GM19372 (cell line): ENCODE data around the gene UTF1.
"Not testable (repeated sequence)": the region's sequence is repeated elsewhere in the genome, so short reads cannot be mapped to it uniquely, and the experiment has no call there.

Experiments used
- ATAC-seq: cut with Tn5 transposase; IDR thresholded peaks from one replicate; pipeline ENCODE4 v1.9.1; 2021; ENCODE audit warnings: mild to moderate bottlenecking, low read depth, moderate library complexity; ENCODE audit not compliant: unreplicated experiment

Gene UTF1

DNA sequence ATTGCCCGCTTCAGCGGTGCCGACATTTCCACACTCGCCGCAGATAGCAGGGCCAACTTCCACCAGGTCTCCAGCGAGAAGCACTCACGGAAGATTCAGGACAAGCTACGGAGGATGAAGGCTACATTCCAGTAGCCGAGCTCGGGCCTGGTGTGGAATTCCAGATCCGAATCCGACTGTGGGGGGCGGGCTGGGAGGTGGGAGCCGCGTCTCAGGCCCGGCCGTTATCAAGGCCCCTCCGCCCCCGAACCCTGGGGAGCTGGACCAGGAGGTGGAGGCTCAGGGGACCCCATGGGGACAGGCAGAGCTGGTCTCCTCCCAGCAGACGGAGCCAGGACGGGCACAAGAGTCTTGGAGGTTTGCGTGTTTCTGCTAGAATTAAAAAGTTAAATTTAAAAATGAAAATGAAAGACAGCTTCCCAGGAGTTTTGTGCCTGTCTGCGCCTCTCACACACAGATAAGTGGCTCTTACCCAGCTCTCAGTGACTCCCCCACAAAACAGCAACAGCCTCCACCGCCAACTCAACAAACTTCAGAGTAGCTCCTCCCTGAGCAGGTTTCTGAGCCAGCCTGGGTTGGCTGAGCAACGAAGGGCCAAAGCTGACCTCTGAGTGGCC is 5.2 kb upstream of the UTF1 start:
- ATAC-seq: no peak

DNA sequence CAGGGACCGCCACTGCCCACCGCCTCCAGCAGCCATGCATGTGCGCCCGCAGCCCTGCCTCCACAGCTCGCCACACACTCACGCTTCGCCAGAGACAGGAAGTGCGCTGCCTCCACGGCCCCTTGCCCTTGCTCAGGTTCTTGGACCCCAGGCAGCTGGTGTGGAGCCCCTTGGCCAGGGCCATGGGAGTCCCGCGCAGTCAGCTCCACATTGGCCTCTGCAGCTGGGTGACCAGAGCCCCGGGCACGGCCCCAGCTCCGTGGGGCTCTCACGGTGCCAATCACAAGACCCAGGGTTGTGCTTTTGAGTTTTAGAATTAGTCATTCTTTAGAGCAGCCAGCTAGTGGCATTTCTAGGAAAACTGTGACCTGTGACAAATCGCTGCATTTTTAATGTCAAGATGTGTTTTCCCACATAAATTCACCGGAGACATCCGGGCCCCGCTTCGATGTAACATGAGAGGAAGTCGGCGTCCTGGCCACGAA is 4.3 kb upstream of the UTF1 start:
- no peak for ATAC-seq

DNA sequence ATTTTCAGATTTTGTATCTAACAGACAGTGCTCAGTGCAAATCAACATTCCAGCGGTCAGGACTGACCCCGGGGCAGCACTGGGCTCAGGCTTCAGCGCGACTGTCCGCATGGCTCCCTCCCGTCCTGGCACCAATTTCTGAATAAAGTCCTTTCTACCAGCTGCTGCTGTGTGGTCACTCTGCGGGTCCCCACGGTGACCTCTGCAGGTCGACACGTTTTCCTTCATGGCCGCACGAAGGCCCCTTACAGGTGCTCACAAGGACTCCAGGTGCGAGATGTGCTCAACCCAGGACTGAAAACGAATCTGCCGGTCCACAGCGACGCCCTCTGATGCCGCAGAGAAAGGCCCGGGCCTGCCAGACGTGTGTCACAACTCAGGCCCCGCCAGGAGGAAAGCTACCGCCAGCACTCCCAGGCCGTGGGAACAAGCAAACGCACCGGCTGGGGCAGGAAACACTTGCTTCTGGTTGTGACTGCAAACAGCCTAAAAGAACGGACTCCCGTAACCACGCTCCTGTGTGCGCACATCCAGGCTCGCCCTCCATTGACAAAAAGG is 3.7 kb upstream of the UTF1 start:
- no peak for ATAC-seq

DNA sequence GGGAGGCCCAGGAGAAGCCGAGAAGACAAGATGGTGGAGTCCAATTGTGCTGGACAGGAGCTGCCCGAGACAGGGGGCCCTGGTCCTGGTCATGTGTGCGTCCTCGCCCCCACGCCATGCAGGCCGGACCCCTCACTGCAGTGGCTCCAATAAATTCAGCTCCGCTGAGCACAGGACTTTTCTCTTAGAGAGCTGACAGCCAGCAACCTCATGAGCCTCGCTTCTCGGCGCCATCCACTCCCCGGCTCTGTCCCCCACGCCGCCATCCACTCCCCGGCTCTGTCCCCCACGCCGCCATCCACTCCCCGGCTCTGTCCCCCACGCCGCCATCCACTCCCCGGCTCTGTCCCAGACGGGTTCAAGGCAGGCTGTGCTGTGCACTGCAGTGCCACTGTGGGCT is 2.8 kb upstream of the UTF1 start:
- no peak for ATAC-seq

DNA sequence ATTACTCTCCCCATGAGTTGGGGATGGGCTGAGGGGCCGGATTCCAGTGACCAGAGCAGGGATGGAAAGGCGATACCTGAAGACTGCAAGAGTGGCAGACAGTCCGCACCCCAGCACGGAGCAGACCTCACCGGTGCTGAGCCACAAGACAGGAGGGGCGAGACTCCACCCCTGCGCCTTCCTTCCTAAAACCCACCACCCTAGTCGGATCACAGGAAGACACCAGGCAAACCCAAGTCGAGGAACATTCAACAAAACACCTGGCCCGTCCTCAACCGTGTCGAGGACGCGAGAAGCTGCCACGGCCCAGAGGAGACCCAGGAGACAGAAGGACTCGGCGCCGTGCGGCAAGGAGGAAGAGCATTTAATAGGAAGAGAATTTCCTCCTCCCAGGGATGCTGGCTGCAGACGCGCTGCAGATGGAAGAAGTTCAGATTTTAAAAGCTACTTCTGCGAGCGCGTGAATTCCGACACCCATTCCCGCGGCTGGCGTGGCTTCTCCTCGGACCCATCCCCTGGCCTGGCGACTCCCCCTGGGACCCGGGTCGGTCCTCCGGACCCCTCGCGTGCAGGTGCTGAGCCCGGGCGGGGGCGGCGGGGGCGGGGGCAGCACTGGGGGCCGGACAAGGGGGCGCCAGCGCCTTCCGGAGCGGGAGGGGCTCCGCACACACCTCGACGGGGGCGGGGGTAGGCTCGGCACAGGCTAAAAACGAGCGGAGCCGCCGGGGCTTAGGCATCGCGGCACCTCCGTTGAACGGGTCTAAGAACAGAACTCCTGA is 563 bp upstream of the UTF1 start:
- ATAC-seq: no peak

DNA sequence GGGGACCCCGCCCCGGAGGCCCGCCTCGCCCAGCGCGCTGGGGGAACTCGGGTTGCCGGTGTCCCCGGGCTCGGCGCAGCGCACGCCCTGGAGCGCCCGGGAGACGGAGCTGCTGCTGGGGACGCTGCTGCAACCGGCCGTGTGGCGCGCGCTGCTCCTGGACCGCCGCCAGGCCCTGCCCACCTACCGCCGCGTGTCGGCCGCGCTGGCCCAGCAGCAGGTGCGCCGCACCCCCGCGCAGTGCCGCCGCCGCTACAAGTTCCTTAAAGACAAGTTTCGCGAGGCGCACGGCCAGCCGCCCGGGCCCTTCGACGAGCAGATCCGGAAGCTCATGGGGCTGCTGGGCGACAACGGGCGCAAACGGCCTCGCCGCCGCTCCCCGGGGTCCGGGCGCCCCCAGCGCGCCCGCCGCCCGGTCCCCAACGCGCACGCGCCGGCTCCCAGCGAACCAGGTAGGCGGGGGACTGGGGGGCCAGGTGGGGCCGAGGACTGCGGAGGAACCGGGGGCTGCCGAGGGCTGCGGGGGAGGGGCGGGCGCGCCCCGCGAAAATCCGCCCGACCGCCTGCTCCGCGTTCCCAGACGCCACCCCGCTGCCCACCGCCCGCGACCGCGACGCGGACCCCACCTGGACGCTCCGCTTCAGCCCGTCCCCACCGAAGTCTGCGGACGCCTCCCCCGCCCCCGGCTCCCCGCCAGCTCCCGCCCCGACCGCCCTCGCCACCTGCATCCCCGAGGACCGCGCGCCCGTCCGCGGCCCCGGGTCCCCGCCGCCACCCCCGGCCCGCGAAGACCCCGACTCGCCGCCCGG is 574 bp downstream of the UTF1 start:
- no peak for ATAC-seq

DNA sequence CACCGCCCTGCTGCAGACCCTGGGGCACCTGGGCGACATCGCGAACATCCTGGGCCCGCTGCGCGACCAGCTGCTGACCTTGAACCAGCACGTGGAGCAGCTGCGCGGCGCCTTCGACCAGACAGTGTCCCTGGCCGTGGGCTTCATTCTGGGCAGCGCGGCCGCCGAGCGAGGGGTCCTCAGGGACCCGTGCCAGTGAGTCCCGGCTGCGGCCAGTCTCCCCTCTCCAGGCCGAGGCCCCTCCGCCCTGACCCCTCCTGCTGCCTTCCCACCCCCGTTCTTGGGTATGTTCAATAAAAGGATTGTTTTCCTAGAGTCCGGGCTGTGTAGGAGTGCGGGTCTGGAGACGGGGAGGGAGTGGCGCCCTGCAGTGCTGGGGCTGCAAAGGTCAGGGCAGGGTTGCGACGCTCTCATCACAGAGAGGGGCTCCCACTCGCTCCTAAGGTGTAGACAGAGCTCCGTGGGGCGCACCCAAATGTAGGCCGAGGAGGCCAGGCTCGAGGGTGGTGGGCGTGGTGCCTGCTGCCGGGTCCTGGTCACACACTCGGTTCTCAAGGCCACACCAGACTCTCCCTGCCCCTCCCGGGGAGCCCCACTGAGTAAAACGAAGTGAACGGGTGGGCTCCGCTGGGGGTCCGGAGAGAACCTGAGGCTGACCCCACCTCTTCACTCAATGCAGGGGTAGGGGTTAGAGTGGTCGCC is 1.4 kb downstream of the UTF1 start:
- no peak for ATAC-seq

DNA sequence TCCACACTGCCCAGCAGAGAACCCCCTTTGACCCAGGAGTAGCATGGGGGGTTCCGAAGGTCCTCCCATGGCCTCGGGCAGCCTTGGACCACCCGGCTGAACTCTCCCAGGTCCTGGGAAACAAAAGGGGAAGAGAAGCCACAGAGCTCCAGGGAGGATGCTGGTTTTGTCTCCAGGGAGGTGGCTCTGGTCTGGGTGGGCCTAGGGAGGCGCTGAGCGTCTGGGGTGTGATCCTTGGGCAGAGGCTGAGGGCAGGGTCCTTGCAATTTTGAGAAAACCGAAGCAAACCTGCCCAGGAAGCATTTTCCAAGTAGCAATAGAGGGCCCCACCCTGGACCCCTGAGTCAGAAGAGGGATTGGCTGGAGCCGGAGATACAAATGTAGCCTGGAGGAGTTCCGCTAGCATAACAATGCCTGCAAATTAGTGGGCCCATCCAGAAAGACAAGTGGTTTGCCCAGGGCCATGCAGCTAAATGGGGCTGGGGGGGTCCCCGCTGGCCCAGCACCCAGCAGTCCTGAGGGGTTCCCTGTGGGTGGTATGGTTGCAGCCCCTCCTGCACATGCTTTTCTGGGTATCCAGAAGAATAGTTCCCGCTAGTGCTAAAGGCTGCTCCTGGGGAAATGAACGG is 2.0 kb downstream of the UTF1 start:
- ATAC-seq: no peak

DNA sequence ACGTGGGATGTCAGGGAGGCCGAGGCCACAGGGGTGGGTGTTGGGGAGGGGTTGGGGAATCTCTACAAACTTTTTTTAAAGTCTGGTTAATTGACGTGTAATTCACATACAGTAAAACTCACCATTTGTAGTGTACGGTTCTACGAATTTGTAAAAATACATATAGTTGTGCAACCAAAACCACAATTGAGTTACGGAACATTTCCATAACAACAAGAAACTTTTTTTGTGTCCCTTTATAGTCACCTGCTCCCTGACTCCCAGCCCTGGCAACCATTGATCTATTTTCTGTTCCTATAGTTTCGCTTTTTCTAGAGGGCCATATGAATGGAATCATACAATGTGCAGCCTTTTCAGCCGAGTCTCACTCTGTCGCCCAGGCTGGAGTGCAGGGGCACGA is 4.8 kb downstream of the UTF1 start:
- not testable (repeated sequence) for ATAC-seq

DNA sequence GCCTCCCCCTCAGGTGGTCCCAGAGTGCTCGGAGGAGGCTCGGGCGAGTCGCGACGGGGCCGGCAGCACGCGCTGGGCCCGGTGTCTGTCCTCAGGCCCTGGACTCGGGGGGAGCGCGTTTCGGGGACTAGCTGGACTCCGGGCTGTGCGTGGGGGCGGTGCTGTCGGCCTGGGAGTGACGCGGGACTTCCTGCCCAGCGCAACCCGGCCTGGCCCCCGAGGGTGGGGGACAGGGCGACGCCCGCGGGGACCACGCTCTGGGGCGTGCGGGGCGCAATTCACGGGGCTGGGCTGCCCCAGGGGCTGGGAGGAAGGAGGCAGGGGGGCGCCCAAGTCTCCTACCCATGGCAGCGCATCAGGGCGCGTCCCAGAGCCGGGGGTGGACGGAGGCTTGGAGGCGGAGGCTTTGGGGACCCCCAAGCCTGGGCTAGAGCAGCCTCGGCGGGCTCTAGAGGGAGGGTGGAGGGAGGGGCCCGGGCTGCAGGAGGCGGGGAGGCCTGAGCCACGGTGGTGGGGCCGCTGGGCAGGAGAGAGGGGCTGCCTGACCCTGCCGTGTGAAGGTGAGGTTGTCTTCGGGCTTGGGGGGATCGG is 5.3 kb downstream of the UTF1 start:
- ATAC-seq: no peak

DNA sequence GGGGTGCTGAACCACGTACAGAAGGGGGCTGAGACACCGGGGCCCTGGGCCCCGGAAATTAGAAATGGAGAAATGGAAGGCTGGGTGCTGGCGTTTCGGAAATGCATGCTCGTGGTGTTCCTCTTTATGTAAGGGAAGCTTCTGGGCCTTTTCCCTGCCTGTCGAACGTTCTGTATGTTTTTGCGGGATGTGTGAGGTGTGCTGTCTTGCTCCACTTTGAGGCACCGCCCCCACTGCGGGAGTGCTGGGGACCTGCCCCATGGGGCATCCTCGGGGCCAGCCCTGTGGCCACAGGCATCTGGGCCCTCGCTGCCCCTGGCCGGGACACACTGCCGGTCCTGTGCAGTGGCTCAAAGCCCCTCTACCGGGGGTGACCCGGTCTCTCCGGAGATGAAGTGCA is 5.9 kb downstream of the UTF1 start:
- ATAC-seq: no peak

DNA sequence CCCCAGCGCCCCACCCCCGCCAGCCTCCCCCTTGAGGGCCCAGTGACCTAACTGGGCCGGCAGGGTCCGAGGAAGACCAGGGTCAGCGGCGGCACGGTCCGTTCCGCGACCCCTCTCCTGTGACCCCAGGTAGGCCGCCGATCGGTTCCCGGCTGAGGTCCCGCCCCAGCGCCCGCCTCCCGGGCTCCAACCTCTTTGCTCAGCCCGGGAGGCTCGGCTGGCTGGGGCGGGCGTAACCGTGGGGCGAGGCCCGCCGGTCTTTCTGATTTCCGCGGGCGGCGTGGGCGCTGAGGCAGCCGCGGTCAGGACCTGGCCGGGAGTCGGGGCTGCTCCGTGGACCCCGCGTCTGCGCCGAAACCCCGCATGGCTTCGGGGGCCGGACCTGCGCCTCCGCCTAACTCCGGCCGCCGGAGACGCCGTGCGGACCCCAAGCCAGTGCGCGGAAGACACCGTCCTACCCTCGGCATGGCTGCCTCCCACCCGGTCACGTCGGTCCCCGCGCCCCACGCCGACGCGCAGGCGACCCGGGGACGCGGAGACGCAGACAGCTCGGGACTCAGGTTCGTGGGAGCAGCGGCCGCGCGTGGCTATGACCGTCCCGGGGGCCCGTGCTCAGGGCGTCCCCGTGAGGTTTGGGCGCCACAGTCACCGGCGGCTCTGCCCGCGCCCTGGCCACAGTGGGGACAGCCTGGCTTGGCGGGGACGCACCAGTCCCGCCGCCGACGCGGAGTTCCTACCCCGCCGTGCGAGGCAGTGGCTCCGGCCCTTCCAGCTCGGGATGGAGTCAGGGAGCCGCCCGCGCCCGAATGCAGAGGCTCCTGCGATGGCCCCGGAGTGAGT is 6.6 kb downstream of the UTF1 start:
- no peak for ATAC-seq

DNA sequence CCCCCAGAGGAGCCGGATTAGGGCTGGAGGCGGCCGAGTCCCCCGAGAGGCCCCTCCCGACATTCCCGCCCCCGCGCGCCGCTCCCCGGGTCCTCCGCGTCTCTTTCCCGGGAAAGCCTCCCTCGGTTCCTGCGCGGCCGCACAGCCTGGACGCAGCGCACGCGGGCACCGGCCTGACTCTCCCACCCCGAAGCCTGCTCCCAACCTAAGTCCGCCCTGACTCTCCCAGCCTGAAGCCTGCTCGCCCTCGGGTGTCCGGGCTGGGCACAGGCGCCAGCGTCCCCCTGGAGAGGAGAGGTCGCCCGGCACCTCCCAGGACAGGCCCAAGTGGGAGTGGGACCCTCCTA is 7.2 kb downstream of the UTF1 start:
- ATAC-seq: no peak

DNA sequence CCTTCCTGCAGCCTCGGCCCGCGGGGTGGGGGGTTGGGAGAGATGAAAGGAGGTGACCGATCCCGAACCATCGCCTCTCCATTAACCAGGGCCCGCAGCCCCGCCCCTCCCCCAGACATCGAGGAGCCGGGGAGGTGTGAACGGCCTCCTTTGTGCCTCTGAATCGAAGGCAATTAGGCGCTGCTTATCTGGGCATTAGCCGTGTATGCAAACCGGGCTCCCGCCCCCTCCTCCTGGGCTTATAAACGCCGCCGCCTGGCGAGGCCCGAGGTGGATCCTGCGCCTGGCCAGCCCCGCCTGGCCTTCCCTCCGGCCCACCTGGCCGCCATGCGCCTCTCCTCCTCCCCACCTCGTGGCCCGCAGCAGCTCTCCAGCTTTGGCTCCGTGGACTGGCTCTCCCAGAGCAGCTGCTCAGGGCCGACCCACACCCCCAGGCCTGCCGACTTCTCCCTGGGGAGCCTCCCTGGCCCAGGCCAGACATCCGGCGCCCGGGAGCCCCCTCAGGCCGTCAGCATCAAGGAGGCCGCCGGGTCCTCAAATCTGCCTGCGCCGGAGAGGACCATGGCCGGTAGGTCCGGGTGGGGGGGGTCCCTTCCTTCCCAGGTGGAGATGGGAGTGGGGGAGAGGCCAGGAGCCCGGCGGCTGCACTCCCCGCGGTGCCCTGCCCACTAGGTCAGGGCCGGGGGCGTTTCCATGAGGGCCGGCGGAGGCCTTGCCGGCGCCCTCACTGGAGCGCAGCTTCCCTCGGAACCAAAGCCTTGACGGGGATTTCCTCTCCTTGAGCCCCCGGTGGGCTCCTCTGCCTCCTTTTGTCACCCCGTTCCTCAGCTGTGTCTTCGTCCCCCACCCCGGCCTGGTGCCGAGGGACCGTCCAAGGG is 7.8 kb downstream of the UTF1 start, which contains the start of gene VENTX:
VENTX (plus strand) TSS at position 268 of the 878 bp plus-strand sequence; CDS start at position 328, 60 bp downstream.
- no peak for ATAC-seq

DNA sequence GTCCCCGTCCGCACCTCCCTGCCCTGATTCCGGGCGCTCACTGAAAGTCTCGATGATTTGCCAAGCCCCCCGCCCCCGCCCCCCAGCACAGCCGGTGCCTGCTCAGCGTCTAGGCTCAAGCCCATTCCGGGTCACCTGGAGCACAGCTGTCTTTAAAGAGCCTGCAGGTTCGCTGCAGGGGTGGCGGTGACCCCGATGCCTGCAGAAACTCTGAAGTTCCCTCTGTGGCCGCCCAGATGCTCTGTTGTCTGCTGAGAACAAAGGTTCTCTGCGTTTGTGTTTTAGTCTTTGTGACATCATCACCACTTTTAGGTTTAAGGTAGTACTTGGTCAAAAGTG is 8.4 kb downstream of the UTF1 start:
- no peak for ATAC-seq

DNA sequence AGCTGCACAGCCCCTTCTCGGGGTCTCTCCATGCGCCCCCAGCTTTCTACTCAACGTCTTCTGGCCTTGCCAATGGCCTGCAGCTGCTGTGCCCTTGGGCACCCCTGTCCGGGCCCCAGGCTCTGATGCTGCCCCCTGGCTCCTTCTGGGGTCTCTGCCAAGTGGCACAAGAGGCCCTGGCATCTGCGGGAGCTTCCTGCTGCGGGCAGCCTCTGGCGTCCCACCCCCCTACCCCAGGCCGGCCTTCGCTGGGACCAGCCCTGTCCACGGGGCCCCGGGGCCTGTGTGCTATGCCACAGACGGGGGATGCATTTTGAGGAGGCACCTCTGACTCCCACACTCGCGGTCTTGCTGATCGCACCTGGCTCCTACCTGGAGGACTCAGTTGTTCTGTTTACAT is 10.0 kb downstream of the UTF1 start:
- no peak for ATAC-seq

DNA sequence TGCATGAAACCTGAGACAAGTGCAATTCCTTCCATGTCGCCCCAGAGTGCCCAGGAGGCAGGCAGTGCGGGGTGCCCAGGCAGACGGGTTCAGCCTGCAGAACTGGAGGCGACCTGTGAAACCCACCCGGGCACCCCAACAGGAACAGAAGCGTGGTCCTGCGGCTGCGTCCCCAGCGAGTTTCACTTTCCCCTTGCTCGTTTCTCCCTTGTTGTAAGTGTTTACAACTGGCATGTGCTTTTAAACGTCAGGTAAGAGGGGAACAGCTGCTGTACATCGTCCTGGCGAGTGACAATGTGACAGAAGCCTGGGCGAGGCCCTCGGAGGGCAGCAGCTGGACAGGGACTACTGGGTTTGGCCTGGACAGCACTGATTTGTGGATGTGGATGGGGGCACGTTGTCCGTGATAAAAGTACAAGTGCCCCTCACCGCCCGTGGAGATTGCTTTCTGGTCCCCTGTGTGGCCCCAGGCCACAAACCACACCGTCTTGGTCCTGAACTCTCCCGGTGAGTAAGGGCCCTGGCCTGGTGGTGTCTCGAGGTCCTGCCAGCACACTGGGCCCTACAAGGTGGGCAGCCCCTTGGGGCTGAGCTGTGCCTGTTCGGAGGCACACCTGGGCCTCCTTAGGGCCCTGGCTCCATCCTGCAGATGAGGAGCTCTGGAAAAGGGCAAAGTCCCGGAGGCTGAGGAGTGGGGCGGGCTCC is 11.6 kb downstream of the UTF1 start:
- ATAC-seq: no peak
